Endothelial cell of umbilical vein (primary cell): ENCODE data around the gene ZNF831. TPM values are rescaled to one million over a fixed set of nuclear protein-coding genes. Genes with fewer than 3 reads are reported as not detected.

ENCODE experiments used
- BruUV-seq: library from RNA; stranded (reverse); fragments of 400-500 nt; replicated peaks from 2 replicates; lab custom pipeline; 2021; lab: Mats Ljungman, UMichigan
- CTCF ChIA-PET: fragments of 300-600, 350-600 bp; sonication (Branson Sonifier 250); formaldehyde crosslinking; loops from one replicate; lab custom pipeline; 2021; ENCODE audit warnings: antibody characterized with exemption, inconsistent platforms; lab: Charles Lee
- POLR2A ChIA-PET: fragments of 300-600, 350-600 bp; sonication (Branson Sonifier 250); formaldehyde crosslinking; loops from one replicate; lab custom pipeline; 2021; ENCODE audit warnings: antibody characterized with exemption, inconsistent platforms; lab: Charles Lee
- DNase-seq: peaks from one replicate; pipeline ENCODE4 v3.0.0-alpha.2; 2011; ENCODE audit warnings: low read depth, low spot score
- FAIRE-seq: peaks from 2 replicates; lab custom pipeline; 2011; peaks lifted over from hg19 to GRCh38; lab: Jason Lieb, UNC
- H2AFZ ChIP-seq: 2 replicates; pipeline ENCODE4 v1.6.0; 2012; ENCODE audit warnings: low read depth, low read length, control low read depth, inconsistent platforms
- H3K27ac ChIP-seq: 2 replicates; pipeline ENCODE4 v1.5.1; 2011; ENCODE audit warnings: low read depth, mild to moderate bottlenecking, control low read depth, low read length, moderate library complexity; ENCODE audit not compliant: insufficient read depth
- H3K27me3 ChIP-seq, 2 experiments: 2 replicates each; pipeline versions ENCODE4 v1.6.0 to v1.6.1; 2011; ENCODE audit warnings: low read length in 2 of 2, mixed read lengths in 1 of 2; ENCODE audit not compliant: control insufficient read depth in 2 of 2, insufficient read depth in 2 of 2
- H3K36me3 ChIP-seq, 2 experiments: 2 replicates in 1 of 2; 3 replicates in 1 of 2; pipeline ENCODE4 v1.5.1; 2011; ENCODE audit warnings: low read length in 2 of 2, mild to moderate bottlenecking in 1 of 2, moderate library complexity in 1 of 2; ENCODE audit not compliant: control insufficient read depth in 2 of 2, insufficient read depth in 2 of 2; ENCODE audit errors: extremely low read depth in 1 of 2
- H3K4me1 ChIP-seq: 3 replicates; pipeline ENCODE4 v1.5.1; 2011; ENCODE audit warnings: mild to moderate bottlenecking, low read length; ENCODE audit not compliant: control insufficient read depth, insufficient read depth; ENCODE audit errors: extremely low read depth
- H3K4me2 ChIP-seq: 2 replicates; pipeline ENCODE4 v1.6.1; 2011; ENCODE audit warnings: low read length, control low read depth, mixed read lengths; ENCODE audit not compliant: insufficient read depth
- H3K4me3 ChIP-seq, 3 experiments: fragments of 200-600 bp in 1 of 3; sonication (generic), shearing (Covaris generic) in 1 of 3; replicated peaks in 1 of 3; 2 replicates each; pipeline ENCODE4 v1.5.1; 2011 to 2016; ENCODE audit warnings: control low read depth in 3 of 3, low read length in 3 of 3, mild to moderate bottlenecking in 2 of 3, inconsistent platforms in 1 of 3, low read depth in 1 of 3, moderate library complexity in 1 of 3; ENCODE audit not compliant: insufficient read depth in 1 of 3
- H3K79me2 ChIP-seq: 2 replicates; pipeline ENCODE4 v1.6.0; 2012; ENCODE audit warnings: low read length, inconsistent platforms; ENCODE audit not compliant: control insufficient read depth, insufficient read depth
- H3K9ac ChIP-seq: replicated peaks from 2 replicates; pipeline ENCODE3; 2011; ENCODE audit warnings: low read length, control low read depth; ENCODE audit not compliant: insufficient read depth; ENCODE audit errors: extremely low read depth
- H3K9me1 ChIP-seq: replicated peaks from 3 replicates; pipeline ENCODE4 v1.6.0; 2011; ENCODE audit warnings: mild to moderate bottlenecking, low read length; ENCODE audit not compliant: control insufficient read depth, insufficient read depth; ENCODE audit errors: extremely low read depth
- H3K9me3 ChIP-seq: replicated peaks from 2 replicates; pipeline ENCODE4 v1.5.1; 2012; ENCODE audit warnings: low read length, inconsistent platforms; ENCODE audit not compliant: control insufficient read depth, insufficient read depth
- H4K20me1 ChIP-seq: replicated peaks from 2 replicates; pipeline ENCODE3; 2011; ENCODE audit warnings: mild to moderate bottlenecking, low read length; ENCODE audit not compliant: control insufficient read depth, insufficient read depth; ENCODE audit errors: extremely low read depth
- EZH2 ChIP-seq: IDR thresholded peaks from 2 replicates; pipeline ENCODE4 v1.6.1; 2012; ENCODE audit warnings: borderline replicate concordance, low read depth, mild to moderate bottlenecking, moderate library complexity, low read length, inconsistent platforms; ENCODE audit not compliant: severe bottlenecking
- FOS ChIP-seq: IDR thresholded peaks from 2 replicates; pipeline ENCODE4 v1.6.1; 2011; ENCODE audit warnings: mild to moderate bottlenecking, low read length, moderate library complexity, borderline replicate concordance; ENCODE audit not compliant: insufficient read depth
- GATA2 ChIP-seq: IDR thresholded peaks from 2 replicates; pipeline ENCODE4 v1.7.0; 2011; ENCODE audit warnings: low read depth, mild to moderate bottlenecking, moderate library complexity, mixed read lengths, low read length; ENCODE audit not compliant: insufficient read length, insufficient read depth
- JUN ChIP-seq: IDR thresholded peaks from 2 replicates; pipeline ENCODE4 v1.6.1; 2011; ENCODE audit warnings: borderline replicate concordance, low read depth; ENCODE audit not compliant: insufficient read length, insufficient read depth
- MAX ChIP-seq: IDR thresholded peaks from 2 replicates; pipeline ENCODE4 v1.6.1; 2011; ENCODE audit not compliant: insufficient read depth, insufficient read length
- MYC ChIP-seq: IDR thresholded peaks from one replicate; pipeline ENCODE4 v1.6.1; 2011; ENCODE audit warnings: mild to moderate bottlenecking, low read depth, low read length
- POLR2A ChIP-seq: IDR thresholded peaks from 2 replicates; pipeline ENCODE4 v1.6.1; 2012; ENCODE audit warnings: low read depth, mild to moderate bottlenecking, control low read depth, low read length
- POLR2AphosphoS5 ChIP-seq: IDR thresholded peaks from 2 replicates; pipeline ENCODE4 v1.6.1; 2012; ENCODE audit warnings: low read depth, mild to moderate bottlenecking, control low read depth, low read length, moderate library complexity; ENCODE audit not compliant: insufficient read depth
- dilution Hi-C: fragments of 300-500 bp; cut with MboI; formaldehyde crosslinking; loops from one replicate; pipeline ENCODE4 v1.15.0; 2019; ENCODE audit warnings: low sequenced_read_pairs; ENCODE audit not compliant: extremely low pct_ligation_motif_present
- intact Hi-C: fragments of 100-400 bp; cut with micrococcal nuclease; formaldehyde crosslinking; loops from one replicate; pipeline ENCODE4 v1.10.0; 2022
- polyA plus RNA-seq, 4 experiments: library from polyadenylated mRNA; depleted of rRNA in 3 of 4; stranded (reverse) in 3 of 4; unstranded in 1 of 4; fragments of >200 nt; gene quantifications; 2 replicates each; pipeline versions ENCODE4 v1.2.1 to v1.2.3, GENCODE V29; 2011 to 2012; ENCODE audit warnings: missing spikeins in 1 of 4
- total RNA-seq: library from RNA; stranded (reverse); gene quantifications from 2 replicates; pipeline ENCODE4 v1.2.3, GENCODE V29; 2021
- TF ChIP-seq, protein P1 (sequence below), 2 donors: IDR thresholded peaks; 1 replicate in 1 of 2; 2 replicates in 1 of 2; pipeline ENCODE4 v1.5.1; 2011; ENCODE audit warnings: low read length in 2 of 2, mild to moderate bottlenecking in 2 of 2, moderate library complexity in 2 of 2, control low read depth in 1 of 2, inconsistent platforms in 1 of 2, low read depth in 1 of 2; ENCODE audit not compliant: insufficient read depth in 1 of 2; ENCODE audit errors: extremely low read depth in 1 of 2

ZNF831 gene
- total and polyA plus RNA-seq, 2 donors (not counting 3 experiments of a cell fraction or from before 2014, with no cell fraction given): not detected

- DNase-seq (no peak), FAIRE-seq (no peak)
- H3K9me1 ChIP-seq: no peaks in the 10 kb centered on the region
- ChIA-PET CTCF (interaction anchor here (3.6 to 5.8 kb wide), 3 partner anchors 136 to 356 kb away, joined by 29 to 127 read pairs (median 92); no protein-coding TSS in a partner anchor), POLR2A (no interaction called here)
- TF ChIP-seq, protein P1, sequence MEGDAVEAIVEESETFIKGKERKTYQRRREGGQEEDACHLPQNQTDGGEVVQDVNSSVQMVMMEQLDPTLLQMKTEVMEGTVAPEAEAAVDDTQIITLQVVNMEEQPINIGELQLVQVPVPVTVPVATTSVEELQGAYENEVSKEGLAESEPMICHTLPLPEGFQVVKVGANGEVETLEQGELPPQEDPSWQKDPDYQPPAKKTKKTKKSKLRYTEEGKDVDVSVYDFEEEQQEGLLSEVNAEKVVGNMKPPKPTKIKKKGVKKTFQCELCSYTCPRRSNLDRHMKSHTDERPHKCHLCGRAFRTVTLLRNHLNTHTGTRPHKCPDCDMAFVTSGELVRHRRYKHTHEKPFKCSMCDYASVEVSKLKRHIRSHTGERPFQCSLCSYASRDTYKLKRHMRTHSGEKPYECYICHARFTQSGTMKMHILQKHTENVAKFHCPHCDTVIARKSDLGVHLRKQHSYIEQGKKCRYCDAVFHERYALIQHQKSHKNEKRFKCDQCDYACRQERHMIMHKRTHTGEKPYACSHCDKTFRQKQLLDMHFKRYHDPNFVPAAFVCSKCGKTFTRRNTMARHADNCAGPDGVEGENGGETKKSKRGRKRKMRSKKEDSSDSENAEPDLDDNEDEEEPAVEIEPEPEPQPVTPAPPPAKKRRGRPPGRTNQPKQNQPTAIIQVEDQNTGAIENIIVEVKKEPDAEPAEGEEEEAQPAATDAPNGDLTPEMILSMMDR (IDR thresholded peaks at IDR 0.05; ENCODE audit: extremely low read depth in 1 of 2, insufficient read depth in 1 of 2, low read depth in 1 of 2, low read length in 2 of 2): no peak
- no peak for TF ChIP-seq POLR2AphosphoS5
- TF ChIP-seq MYC: no peak
- TF ChIP-seq GATA2: no peak
- no peak for TF ChIP-seq EZH2
- no peak for TF ChIP-seq POLR2A
- no peak for TF ChIP-seq MAX
- no peak for TF ChIP-seq JUN
- no peak for TF ChIP-seq FOS
- H2AFZ ChIP-seq: no peak overlapping the region
- H3K27ac ChIP-seq: no peak overlapping the region
- no peaks in the 10 kb centered on the region for H3K79me2 ChIP-seq
- H3K4me2 ChIP-seq: no peak overlapping the region
- H3K4me3 ChIP-seq: no peak overlapping the region
- H4K20me1 ChIP-seq: no peaks in the 10 kb centered on the region
- H3K36me3 ChIP-seq: no peaks in the 10 kb centered on the region
- BruUV-seq: no TSS peak
- no peak overlapping the region for H3K9ac ChIP-seq
- H3K27me3 ChIP-seq: peaks cover 20% of the 10 kb centered on the region in 2 experiments
- dilution Hi-C loops (no loop called here), intact Hi-C loops (loop anchor here (10.0 kb wide), 4 partner anchors 181 to 989 kb away; partner anchors contain the start of gene NELFCD)
- peaks cover 7% of the 10 kb centered on the region for H3K4me1 ChIP-seq
- H3K9me3 ChIP-seq: no peaks in the 10 kb centered on the region
Observed at GRCh38 chr20:59223750-59224149, 60.1 kb downstream of the ZNF831 start.
